K562 (cell line): ENCODE measurements around the gene WNT8A. TPM values are rescaled to one million over a fixed set of nuclear protein-coding genes. Genes with fewer than 3 reads are reported as not detected.

ENCODE experiments used
- BDP1 ChIP-seq: IDR thresholded peaks from 3 replicates; pipeline ENCODE4 v1.6.1; 2011; ENCODE audit not compliant: insufficient read length, insufficient read depth
- ELF2 ChIP-seq: fragments of 250-450 bp; sonication (Bioruptor Pico); IDR thresholded peaks from 2 replicates; pipeline ENCODE4 v1.5.0; 2021; ENCODE audit warnings: mild to moderate bottlenecking
- FOXM1 ChIP-seq, 2 experiments: fragments of 450-650 bp in 1 of 2; sonication (generic) in 1 of 2; formaldehyde crosslinking in 1 of 2; IDR thresholded peaks; 2 replicates each; pipeline versions ENCODE4 v1.6.1 to v1.9.0; 2017 to 2022; ENCODE audit warnings: low read depth in 2 of 2, mild to moderate bottlenecking in 2 of 2, missing genetic modification reagents in 1 of 2, moderate library complexity in 1 of 2
- GATA2 ChIP-seq: sonication (generic); formaldehyde crosslinking; IDR thresholded peaks from 2 replicates; pipeline ENCODE4 v1.4.0; 2020; ENCODE audit warnings: mild to moderate bottlenecking, missing genetic modification reagents
- HNRNPUL1 ChIP-seq: fragments of 200-400 bp; formaldehyde crosslinking; IDR thresholded peaks from 2 replicates; pipeline ENCODE4 v1.6.1; 2017; ENCODE audit warnings: low read length
- HSF4 ChIP-seq: fragments of 250-450 bp; sonication (Bioruptor Pico); IDR thresholded peaks from 2 replicates; pipeline ENCODE4 v2.1.2; 2022; ENCODE audit warnings: mild to moderate bottlenecking, moderate library complexity, borderline replicate concordance
- IFI16 ChIP-seq: fragments of 250-450 bp; sonication (Bioruptor Pico); IDR thresholded peaks from 2 replicates; pipeline ENCODE4 v2.1.2; 2022; ENCODE audit warnings: mild to moderate bottlenecking, inconsistent platforms
- L3MBTL2 ChIP-seq: fragments of 450-650 bp; IDR thresholded peaks from 2 replicates; pipeline ENCODE4 v1.6.1; 2016; ENCODE audit warnings: mild to moderate bottlenecking, moderate library complexity
- MBD1 ChIP-seq: fragments of 250-450 bp; sonication (Bioruptor Pico); IDR thresholded peaks from 2 replicates; pipeline ENCODE4 v1.8.0; 2022; ENCODE audit warnings: inconsistent platforms
- MTA3 ChIP-seq: fragments of 450-650 bp; formaldehyde crosslinking; IDR thresholded peaks from 2 replicates; pipeline ENCODE4 v1.6.1; 2017; ENCODE audit warnings: mild to moderate bottlenecking, borderline replicate concordance
- PATZ1 ChIP-seq: fragments of 250-450 bp; sonication (Bioruptor Pico); IDR thresholded peaks from 2 replicates; pipeline ENCODE4 v1.5.0; 2020; ENCODE audit warnings: mild to moderate bottlenecking, borderline replicate concordance
- TCF7 ChIP-seq: sonication (generic); IDR thresholded peaks from 2 replicates; pipeline ENCODE4 v1.6.1; 2016; ENCODE audit warnings: antibody characterized with exemption, borderline replicate concordance
- TRIM28 ChIP-seq: fragments of 450-650 bp; IDR thresholded peaks from 2 replicates; pipeline ENCODE4 v1.6.1; 2017
- UBTF ChIP-seq, 2 experiments: IDR thresholded peaks; 2 replicates each; pipeline ENCODE4 v1.6.1; 2012; ENCODE audit warnings: improper control_type of control experiment in 2 of 2, low read depth in 2 of 2, low read length in 2 of 2, borderline replicate concordance in 1 of 2
- ZBTB34 ChIP-seq: fragments of 250-450 bp; sonication (Bioruptor Pico); IDR thresholded peaks from 2 replicates; pipeline ENCODE4 v1.8.0; 2021; ENCODE audit warnings: mild to moderate bottlenecking, moderate library complexity
- ZNF232 ChIP-seq: sonication (generic); formaldehyde crosslinking; IDR thresholded peaks from 2 replicates; pipeline ENCODE4 v1.8.0; 2022; ENCODE audit warnings: mild to moderate bottlenecking, missing genetic modification reagents
- ZNF316 ChIP-seq: fragments of 450-650 bp; IDR thresholded peaks from 2 replicates; pipeline ENCODE4 v1.6.1; 2016
- polyA plus RNA-seq, 8 experiments: library from polyadenylated mRNA; depleted of rRNA in 4 of 8; stranded (reverse) in 5 of 8; unstranded in 3 of 8; fragments of >200 nt; fragmentation: Nextera tagmentation in 2 of 8; fragmentation: Illumina TruSeq in 1 of 8; extraction: Ambion mirVana in 2 of 8; extraction: Trizol in 1 of 8; gene quantifications; 2 replicates each; pipeline versions ENCODE4 v1.2.1 to v1.2.3, GENCODE V29; 2011 to 2014; ENCODE audit warnings: inconsistent platforms in 1 of 8, missing spikeins in 1 of 8
- total RNA-seq, 7 experiments: library from RNA; depleted of rRNA in 6 of 7; stranded (reverse); fragments of >200 nt in 6 of 7; fragmentation: Illumina TruSeq in 2 of 7; extraction: Trizol in 2 of 7; gene quantifications; 2 replicates each; pipeline versions ENCODE4 v1.2.1 to v1.2.3, GENCODE V29; 2011 to 2021; ENCODE audit warnings: low replicate concordance in 1 of 7
- TF ChIP-seq, protein P1 (sequence below): fragments of 450-650 bp; IDR thresholded peaks from 2 replicates; pipeline ENCODE4 v1.6.1; 2018; ENCODE audit warnings: mild to moderate bottlenecking, low read depth; ENCODE audit not compliant: partially characterized antibody

WNT8A gene
- total and polyA plus RNA-seq, 9 of the 15 experiments (the other 6 are each of a cell fraction or from before 2014, with no cell fraction given): not detected

- TF ChIP-seq TCF7: no peak
- peak; percentile 75; the same call in 1 of the 2 replicates for TF ChIP-seq TRIM28
- TF ChIP-seq MTA3: peak; percentile 62; the same call in 1 of the 2 replicates
- no peak for TF ChIP-seq HSF4 (CRISPR knock-in tag)
- no peak for TF ChIP-seq BDP1
- no peak for TF ChIP-seq IFI16 (CRISPR knock-in tag)
- no peak for TF ChIP-seq MBD1
- no peak for TF ChIP-seq FOXM1 (IDR thresholded peaks at IDR 0.05; ENCODE audit: low read depth)
- TF ChIP-seq FOXM1 (CRISPR knock-in tag; IDR thresholded peaks at IDR 0.05; ENCODE audit: low read depth): no peak
- peak; percentile 33; the same call in 1 of the 2 replicates for TF ChIP-seq GATA2 (CRISPR knock-in tag)
- TF ChIP-seq UBTF (IDR thresholded peaks at IDR 0.05; ENCODE audit: borderline replicate concordance in 1 of 2, low read depth in 2 of 2, low read length in 2 of 2): no peak
- TF ChIP-seq L3MBTL2: no peak
- no peak for TF ChIP-seq ZNF232 (CRISPR knock-in tag)
- no peak for TF ChIP-seq ZNF316
- TF ChIP-seq, protein P1, sequence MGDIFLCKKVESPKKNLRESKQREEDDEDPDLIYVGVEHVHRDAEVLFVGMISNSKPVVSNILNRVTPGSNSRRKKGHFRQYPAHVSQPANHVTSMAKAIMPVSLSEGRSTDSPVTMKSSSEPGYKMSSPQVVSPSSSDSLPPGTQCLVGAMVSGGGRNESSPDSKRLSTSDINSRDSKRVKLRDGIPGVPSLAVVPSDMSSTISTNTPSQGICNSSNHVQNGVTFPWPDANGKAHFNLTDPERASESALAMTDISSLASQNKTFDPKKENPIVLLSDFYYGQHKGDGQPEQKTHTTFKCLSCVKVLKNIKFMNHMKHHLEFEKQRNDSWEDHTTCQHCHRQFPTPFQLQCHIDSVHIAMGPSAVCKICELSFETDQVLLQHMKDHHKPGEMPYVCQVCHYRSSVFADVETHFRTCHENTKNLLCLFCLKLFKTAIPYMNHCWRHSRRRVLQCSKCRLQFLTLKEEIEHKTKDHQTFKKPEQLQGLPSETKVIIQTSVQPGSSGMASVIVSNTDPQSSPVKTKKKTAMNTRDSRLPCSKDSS: no peak
- TF ChIP-seq HNRNPUL1: no peak
- TF ChIP-seq ZBTB34: no peak
- no peak for TF ChIP-seq ELF2
- TF ChIP-seq PATZ1 (CRISPR knock-in tag): no peak
Observed at GRCh38 chr5:138035605-138036537, 48.0 kb upstream of the WNT8A start (continued).
